HFF-Myc (cell line): ENCODE measurements around the gene TBL1X.

ENCODE experiments used
- DNase-seq: peaks from one replicate; pipeline ENCODE4 v3.0.0-alpha.2; 2011; ENCODE audit warnings: low read depth; ENCODE audit errors: extremely low read depth
- H3K4me3 ChIP-seq: replicated peaks from 2 replicates; pipeline ENCODE4 v1.5.1; 2011; ENCODE audit warnings: low read depth, mild to moderate bottlenecking, control low read depth, low read length
- TF ChIP-seq, protein P1 (sequence below): IDR thresholded peaks from 2 replicates; pipeline ENCODE4 v1.5.1; 2012; ENCODE audit warnings: mild to moderate bottlenecking, low read depth, low read length, control low read depth; ENCODE audit errors: missing control alignments

TBL1X gene

DNA sequence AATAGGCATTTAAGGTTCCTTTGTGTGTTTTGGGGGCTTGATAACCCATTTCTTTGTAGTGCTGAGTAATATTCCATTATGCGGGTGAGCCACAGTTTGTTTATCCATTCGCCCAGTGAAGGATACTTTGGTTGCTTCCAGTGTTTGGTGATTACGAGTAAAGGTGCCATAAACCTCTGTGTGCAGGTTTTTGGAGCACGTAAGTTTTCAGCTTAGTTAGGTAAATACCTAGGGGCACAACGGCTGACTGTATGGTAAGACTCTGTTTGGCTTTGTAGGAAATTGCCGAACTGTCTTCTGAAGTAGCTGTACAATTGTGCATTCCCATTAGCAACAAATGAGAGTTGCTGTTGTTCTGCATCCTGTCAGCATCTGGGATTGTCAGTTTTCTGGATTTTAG is 3.8 kb upstream of the TBL1X start:
- TF ChIP-seq, protein P1, sequence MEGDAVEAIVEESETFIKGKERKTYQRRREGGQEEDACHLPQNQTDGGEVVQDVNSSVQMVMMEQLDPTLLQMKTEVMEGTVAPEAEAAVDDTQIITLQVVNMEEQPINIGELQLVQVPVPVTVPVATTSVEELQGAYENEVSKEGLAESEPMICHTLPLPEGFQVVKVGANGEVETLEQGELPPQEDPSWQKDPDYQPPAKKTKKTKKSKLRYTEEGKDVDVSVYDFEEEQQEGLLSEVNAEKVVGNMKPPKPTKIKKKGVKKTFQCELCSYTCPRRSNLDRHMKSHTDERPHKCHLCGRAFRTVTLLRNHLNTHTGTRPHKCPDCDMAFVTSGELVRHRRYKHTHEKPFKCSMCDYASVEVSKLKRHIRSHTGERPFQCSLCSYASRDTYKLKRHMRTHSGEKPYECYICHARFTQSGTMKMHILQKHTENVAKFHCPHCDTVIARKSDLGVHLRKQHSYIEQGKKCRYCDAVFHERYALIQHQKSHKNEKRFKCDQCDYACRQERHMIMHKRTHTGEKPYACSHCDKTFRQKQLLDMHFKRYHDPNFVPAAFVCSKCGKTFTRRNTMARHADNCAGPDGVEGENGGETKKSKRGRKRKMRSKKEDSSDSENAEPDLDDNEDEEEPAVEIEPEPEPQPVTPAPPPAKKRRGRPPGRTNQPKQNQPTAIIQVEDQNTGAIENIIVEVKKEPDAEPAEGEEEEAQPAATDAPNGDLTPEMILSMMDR = no peak
- DNase-seq = no peak
- H3K4me3 ChIP-seq = no peak overlapping the region

- DNase-seq = no peak
- TF ChIP-seq, protein P1 = no peak
- no peak overlapping the region for H3K4me3 ChIP-seq
Observed at GRCh38 chrX:9462456-9462855, 2.4 kb upstream of the TBL1X start.

GRCh38 chrX:9465380-9466123 is 694 bp downstream of the TBL1X start:
- no peak for DNase-seq
- H3K4me3 ChIP-seq = peak overlapping the region; percentile 64
- TF ChIP-seq, protein P1 = no peak

DNA sequence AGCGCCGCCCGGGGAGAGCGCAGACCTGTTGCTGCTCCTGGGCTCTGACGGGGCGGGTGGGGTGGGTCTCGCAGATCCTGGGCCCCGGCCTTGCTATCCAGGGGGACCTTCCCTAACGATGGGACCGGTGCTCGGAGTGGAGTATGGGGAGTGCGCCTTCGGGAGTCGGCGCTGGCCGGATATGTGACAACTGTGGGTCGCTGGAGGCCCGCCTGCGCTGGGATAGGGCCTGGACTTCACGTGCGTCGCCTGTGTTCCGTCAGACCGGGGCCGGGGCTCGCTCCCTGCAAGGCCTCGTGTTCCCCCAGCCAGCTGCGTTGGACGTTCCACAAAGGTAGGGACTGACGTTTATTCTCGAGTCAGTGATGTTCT is 1.3 kb downstream of the TBL1X start:
- H3K4me3 ChIP-seq = peak overlapping the region; percentile 64
- no peak for DNase-seq
- TF ChIP-seq, protein P1 = no peak

DNA sequence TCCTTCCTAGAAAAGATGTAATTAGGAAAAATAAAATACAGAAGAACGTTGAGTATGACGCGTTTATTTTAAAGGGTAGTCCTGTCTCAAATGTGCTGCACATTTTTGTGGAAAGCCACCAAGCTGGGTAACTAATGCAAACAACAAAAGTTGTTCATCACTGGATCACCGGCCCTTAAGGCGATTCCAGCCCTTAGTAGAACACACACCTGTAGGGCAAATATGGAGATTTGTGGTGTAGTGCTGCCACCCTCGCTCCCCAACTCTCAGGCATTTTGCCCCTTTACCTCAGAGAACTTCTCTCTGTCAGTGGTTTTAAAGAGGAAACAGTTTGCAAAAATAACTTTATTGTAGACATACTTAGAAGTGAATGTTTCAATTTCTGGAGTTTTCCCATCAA is 1.9 kb downstream of the TBL1X start:
- no peak for DNase-seq
- TF ChIP-seq, protein P1 = no peak
- H3K4me3 ChIP-seq = peak overlapping the region; percentile 64

- no peak for DNase-seq
- TF ChIP-seq, protein P1 = no peak
- H3K4me3 ChIP-seq = peak overlapping the region; percentile 64
Observed at GRCh38 chrX:9467146-9467545, 2.3 kb downstream of the TBL1X start.

GRCh38 chrX:9467751-9468150 is 2.9 kb downstream of the TBL1X start:
- TF ChIP-seq, protein P1 = no peak
- DNase-seq = no peak
- no peak overlapping the region; the same call in 1 of the 2 replicates for H3K4me3 ChIP-seq
